Adrenal gland (tissue), 12 donors: ENCODE measurements around the gene NUP153. TPM values are rescaled to one million over a fixed set of nuclear protein-coding genes. Genes with fewer than 3 reads are reported as not detected.
"Not testable (repeated sequence)": the region's sequence is repeated elsewhere in the genome, so short reads cannot be mapped to it uniquely, and the experiment has no call there.

ENCODE experiments used
- DNase-seq, 7 donors: peaks; one replicate each; pipeline ENCODE4 v3.0.0-alpha.2; 2019 to 2020
- H3K27ac ChIP-seq, 5 donors: fragments of 200-600 bp; sonication (generic) in 4 of 5; 1 replicate in 3 of 5; 2 replicates in 2 of 5; pipeline versions ENCODE4 v1.5.1 to v1.8.0; 2016 to 2020; ENCODE audit warnings: mild to moderate bottlenecking in 1 of 5
- H3K27me3 ChIP-seq: fragments of 200-600 bp; 2 replicates; pipeline ENCODE4 v1.8.0; 2021
- H3K36me3 ChIP-seq, 2 donors: fragments of 200-600 bp; replicated peaks in 1 of 2; 1 replicate in 1 of 2; 2 replicates in 1 of 2; pipeline versions ENCODE4 v1.5.1 to v1.8.0; 2018 to 2022
- H3K4me1 ChIP-seq, 2 donors: fragments of 200-600 bp; replicated peaks in 1 of 2; 1 replicate in 1 of 2; 2 replicates in 1 of 2; pipeline versions ENCODE4 v1.5.1 to v1.8.0; 2018 to 2021
- H3K4me3 ChIP-seq, 4 donors: fragments of 200-600 bp; sonication (generic) in 3 of 4; one replicate each; pipeline ENCODE4 v1.5.1; 2016 to 2018
- H3K9me3 ChIP-seq, 3 donors: fragments of 200-600 bp; sonication (generic) in 1 of 3; replicated peaks in 1 of 3; 1 replicate in 2 of 3; 2 replicates in 1 of 3; pipeline versions ENCODE4 v1.5.1 to v1.8.0; 2016 to 2021
- CTCF ChIP-seq, 6 experiments: fragments of 450-650 bp in 4 of 6; fragments of 200-600 bp in 2 of 6; sonication (generic) in 1 of 6; IDR thresholded peaks; 1 replicate in 5 of 6; 2 replicates in 1 of 6; pipeline versions ENCODE4 v1.5.1 to v1.8.0; 2016 to 2021; ENCODE audit warnings: antibody characterized with exemption in 6 of 6, mild to moderate bottlenecking in 2 of 6, moderate library complexity in 1 of 6
- POLR2A ChIP-seq, 2 donors: fragments of 450-650 bp; IDR thresholded peaks; one replicate each; pipeline ENCODE4 v1.6.1; 2017; ENCODE audit warnings: antibody characterized with exemption in 2 of 2, mild to moderate bottlenecking in 2 of 2, moderate library complexity in 1 of 2
- WGBS, 4 donors: extraction: QIAGEN DNeasy Blood & Tissue Kit in 2 of 4; methylation state at CpG; one replicate each; pipeline versions ENCODE4 v1.1.5 to v1.1.7; 2013 to 2017; 5-methylcytosine and 5-hydroxymethylcytosine counted together
- intact Hi-C, 2 donors: fragments of 100-400 bp; cut with DNase I; formaldehyde crosslinking; loops; one replicate each; pipeline versions ENCODE4 v1.14.1 to v1.15.0; 2022 to 2023
- polyA plus RNA-seq, 3 donors: library from polyadenylated mRNA; stranded (reverse); fragments of 200-250 nt in 2 of 3; fragments of 350-450 nt in 1 of 3; fragmentation: Illumina TruSeq in 1 of 3; extraction: RNeasy Lipid Tissue Mini Kit (QIAGEN cat#74804) in 1 of 3; gene quantifications; one replicate each; pipeline ENCODE4 v1.2.3, GENCODE V29; 2013 to 2014
- total RNA-seq, 9 donors: library from RNA; depleted of rRNA in 4 of 9; stranded (reverse); fragments of >200 nt in 4 of 9; fragments of 120-200 nt in 1 of 9; fragmentation: NEBNext Ultra II Directional in 1 of 9; extraction: Animal tissue kit (Norgen Biotek cat#: 25700) in 1 of 9; gene quantifications; one replicate each; pipeline versions ENCODE4 v1.1.0 to v1.2.4, GENCODE V29; 2013 to 2023
- donor health status: healthy with polysubstance abuse.
- donor health status: Bipolar disorder and iron deficiency.
- donor health status: DM: yes; HTN: yes; CAD: no.
- donor health status: DM: no; HTN: no; CAD: no.
- donor health status: DM: no; HTN: no; CAD: no.
- donor health status: DM: yes; HTN: yes; CAD: no.

The NUP153 gene
- total and polyA plus RNA-seq, 12 donors, result 4.6 to 31.4 (median 28.2) TPM

GRCh38 chr6:17744019-17744756 is 37.5 kb upstream of the NUP153 start:
- Histone ChIP-seq H3K27me3 (no peaks in the 10 kb centered on the region), H3K9me3 (no peaks in the 10 kb centered on the region), H3K4me3 (no peak overlapping the region), H3K4me1 (no peaks in the 10 kb centered on the region), H3K36me3 (no peaks in the 10 kb centered on the region), H3K27ac (no peak overlapping the region)
- intact Hi-C loops, result no loop called here
- DNase-seq, result no peak
- 65 to 71% (median 67%) methylated on average over 11 of the region's 11 CpGs for WGBS, 4 donors
- TF ChIP-seq CTCF (IDR thresholded peaks at IDR 0.05) (no peak), POLR2A (IDR thresholded peaks at IDR 0.05) (no peak)

- Histone ChIP-seq H3K36me3 (no peaks in the 10 kb centered on the region), H3K27me3 (no peaks in the 10 kb centered on the region), H3K4me1 (no peaks in the 10 kb centered on the region), H3K27ac (no peak overlapping the region), H3K9me3 (peaks cover 0 to 10% (median 0%) of the 10 kb centered on the region in 3 donors), H3K4me3 (no peak overlapping the region)
- TF ChIP-seq POLR2A (IDR thresholded peaks at IDR 0.05) (no peak), CTCF (IDR thresholded peaks at IDR 0.05) (no peak)
- intact Hi-C loops, result no loop called here
- DNase-seq, result no peak
- 66 to 68% (median 67%) methylated on average over 8 of the region's 8 CpGs for WGBS, 4 donors
Observed at GRCh38 chr6:17741507-17741906, 34.8 kb upstream of the NUP153 start.

- Histone ChIP-seq H3K4me1 (no peaks in the 10 kb centered on the region), H3K9me3 (peaks cover 0 to 10% (median 0%) of the 10 kb centered on the region in 3 donors), H3K27ac (no peak overlapping the region), H3K36me3 (no peaks in the 10 kb centered on the region), H3K4me3 (no peak overlapping the region), H3K27me3 (no peaks in the 10 kb centered on the region)
- no peak for DNase-seq
- 48 to 71% (median 64%) methylated on average over 2 to 5 of the region's 5 CpGs for WGBS, 4 donors
- intact Hi-C loops, result no loop called here
- no peak for TF ChIP-seq CTCF (IDR thresholded peaks at IDR 0.05)
- no peak for TF ChIP-seq POLR2A (IDR thresholded peaks at IDR 0.05)
Observed at GRCh38 chr6:17740559-17741220, 34.0 kb upstream of the NUP153 start.

- Histone ChIP-seq H3K9me3 (peaks cover 0 to 10% (median 0%) of the 10 kb centered on the region in 3 donors), H3K27ac (no peak overlapping the region), H3K36me3 (no peaks in the 10 kb centered on the region), H3K4me1 (no peaks in the 10 kb centered on the region), H3K27me3 (no peaks in the 10 kb centered on the region), H3K4me3 (no peak overlapping the region)
- DNase-seq, result no peak
- intact Hi-C loops, result no loop called here
- 65 to 86% (median 83%) methylated on average over 1 of the region's 1 CpG for WGBS, 4 donors
- TF ChIP-seq POLR2A (IDR thresholded peaks at IDR 0.05) (no peak), CTCF (IDR thresholded peaks at IDR 0.05) (no peak)
Observed at GRCh38 chr6:17737704-17738252, 31.1 kb upstream of the NUP153 start.

GRCh38 chr6:17735311-17735710 is 28.6 kb upstream of the NUP153 start:
- H3K4me3 ChIP-seq, H3K27ac ChIP-seq, H3K27me3 ChIP-seq, intact Hi-C loops, DNase-seq, H3K36me3 ChIP-seq, H3K4me1 ChIP-seq: not testable (repeated sequence)
- peaks cover 0 to 10% (median 0%) of the 10 kb centered on the region in 3 donors for H3K9me3 ChIP-seq
- 93 to 100% (median 95%) methylated on average over 1 to 19 of the region's 27 CpGs; no CpG with 5 or more reads in 1 of the 4 donors for WGBS, 4 donors
